ENCODE data around the gene HAO1.
"Not testable (repeated sequence)": the region's sequence is repeated elsewhere in the genome, so short reads cannot be mapped to it uniquely, and the experiment has no call there.

HAO1 gene

DNA sequence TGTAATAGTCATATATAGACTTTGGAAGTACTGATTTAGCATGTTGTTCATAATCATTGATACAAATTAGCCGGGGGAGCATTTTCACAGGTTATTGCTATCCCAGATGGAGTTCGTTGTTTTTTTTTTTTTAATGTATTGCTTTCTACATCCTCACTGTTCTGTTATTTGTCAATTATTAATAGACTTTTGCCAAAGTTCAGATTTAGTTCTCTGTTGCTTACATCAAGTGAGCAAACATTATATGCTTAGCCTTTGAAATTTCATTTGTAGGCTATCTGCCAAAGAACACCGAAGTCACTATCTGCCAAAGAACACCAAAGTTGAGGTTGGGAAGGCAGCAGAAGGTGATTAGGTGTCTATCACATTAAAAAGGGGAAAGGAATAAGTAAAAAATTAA, at the start of gene HAO1:
Gene HAO1 (minus strand): TSS at position 118 of the 400 bp plus-strand sequence. CDS start 36 bp downstream, at position 82.
- DNase-seq (ENCODE audit: low read depth in 3 of 3, low spot score in 1 of 3), result no peak

DNA sequence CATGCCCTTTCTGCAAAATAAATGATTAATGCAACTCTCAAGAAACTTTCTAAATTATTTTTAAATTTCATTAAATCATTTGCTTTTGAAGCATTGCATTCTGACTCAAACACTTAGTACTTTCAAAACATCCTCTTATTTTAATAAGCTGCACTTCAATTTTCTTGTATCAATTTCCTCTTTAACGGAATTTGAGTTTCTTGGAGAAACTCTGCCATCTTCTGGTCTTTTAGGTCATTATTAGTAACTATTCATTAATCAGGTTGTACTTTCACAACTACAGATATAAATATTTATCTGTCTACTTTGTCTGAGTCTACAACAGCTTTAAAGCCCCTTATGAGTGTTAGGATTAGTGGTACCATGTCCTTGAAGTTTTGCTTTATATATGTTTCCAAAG, 49.1 kb upstream of the HAO1 start:
- no peak for DNase-seq (ENCODE audit: low read depth in 3 of 3, low spot score in 1 of 3)

DNA sequence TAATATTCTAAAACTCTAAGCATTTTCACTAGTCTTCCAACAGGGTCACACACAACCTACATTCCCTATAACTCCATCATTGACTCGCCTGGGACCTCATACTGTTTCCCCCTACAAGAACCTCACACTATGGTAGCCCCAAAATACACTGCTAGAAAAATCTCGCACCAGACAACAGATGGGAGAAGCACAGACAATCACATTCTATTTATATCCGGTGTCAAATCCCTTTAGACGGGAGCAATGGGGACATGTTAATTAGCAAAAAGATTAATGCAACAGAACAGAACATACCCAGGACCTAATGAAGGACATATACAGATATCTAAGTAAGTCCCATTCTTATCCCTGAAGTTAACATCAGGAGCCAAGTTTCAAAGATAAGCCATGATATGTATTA, 45.7 kb upstream of the HAO1 start:
- DNase-seq (ENCODE audit: low read depth in 3 of 3, low spot score in 1 of 3), result no peak

DNA sequence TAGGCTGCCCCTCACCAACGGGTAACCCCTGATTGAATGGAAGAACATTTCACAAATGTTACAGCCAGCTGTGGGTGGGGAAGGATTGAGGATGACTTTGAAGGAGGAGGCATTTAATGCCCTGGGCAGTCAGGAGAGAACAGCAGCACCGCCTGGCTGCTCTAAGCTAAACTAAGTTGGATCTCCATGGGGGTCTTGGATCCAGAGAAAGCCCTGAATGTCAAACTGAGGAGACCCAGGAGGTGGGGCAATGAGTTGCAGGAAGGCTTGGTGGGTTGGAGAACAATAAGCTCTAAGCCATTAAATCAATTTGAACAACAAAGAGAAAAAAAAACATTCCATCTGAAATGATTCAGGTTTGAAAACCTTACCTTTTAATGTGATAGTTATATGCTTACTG, 43.9 kb upstream of the HAO1 start:
- no peak for DNase-seq (ENCODE audit: low read depth in 3 of 3, low spot score in 1 of 3)

DNA sequence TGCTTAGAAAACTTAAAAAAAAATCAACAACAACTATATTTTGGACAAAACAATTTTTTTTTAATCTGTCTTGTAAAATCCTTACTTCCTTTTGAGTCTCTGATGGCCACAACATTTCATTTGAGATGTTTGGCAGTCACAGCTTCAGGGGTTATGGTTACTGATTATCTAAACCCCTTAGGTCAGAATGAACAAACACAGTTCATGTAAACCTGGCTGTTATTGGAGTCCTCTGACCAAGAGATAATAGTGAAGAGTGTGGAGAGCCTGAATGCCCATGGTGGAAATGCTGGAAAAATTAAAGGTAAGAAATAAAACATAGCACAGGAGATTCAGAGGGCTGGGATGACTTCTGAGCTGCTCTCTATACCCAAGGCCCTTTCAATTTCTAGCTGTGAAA, 41.1 kb upstream of the HAO1 start:
- no peak for DNase-seq (ENCODE audit: low read depth in 3 of 3, low spot score in 1 of 3)

DNA sequence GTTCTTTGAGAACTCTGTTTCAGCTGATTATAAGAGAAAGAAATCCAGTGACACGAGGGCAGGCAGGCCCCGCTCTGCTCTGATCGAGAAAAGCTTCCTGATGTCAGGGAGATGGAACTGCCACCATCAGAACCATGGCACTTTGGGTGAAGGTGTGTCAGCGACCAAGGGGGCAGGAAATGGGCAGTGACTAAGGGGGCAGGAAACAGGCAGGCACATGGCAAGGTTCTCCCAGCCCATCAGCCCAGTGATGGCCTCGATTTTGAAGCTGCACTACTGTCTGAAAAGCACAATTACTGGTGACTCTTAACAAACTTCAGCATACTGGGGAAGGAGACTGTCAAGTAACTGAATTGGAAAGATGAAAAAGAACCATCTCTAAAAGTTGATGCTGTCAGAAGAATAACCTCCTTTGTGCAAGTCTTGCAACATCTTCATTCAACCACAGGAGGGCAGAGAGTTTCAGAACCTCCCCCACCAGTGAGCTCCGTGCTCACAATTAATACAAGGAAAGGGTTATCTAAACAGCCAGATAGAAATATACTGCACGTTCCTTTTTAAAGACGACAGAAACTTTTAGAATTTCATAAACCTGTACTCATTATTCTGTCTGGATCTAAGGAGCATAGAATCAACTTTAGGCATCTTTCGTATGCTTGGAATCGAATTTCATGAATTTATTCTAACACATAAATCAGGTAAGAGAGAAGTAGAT, 40.2 kb upstream of the HAO1 start:
- DNase-seq (ENCODE audit: low read depth in 3 of 3, low spot score in 1 of 3), result no peak

DNA sequence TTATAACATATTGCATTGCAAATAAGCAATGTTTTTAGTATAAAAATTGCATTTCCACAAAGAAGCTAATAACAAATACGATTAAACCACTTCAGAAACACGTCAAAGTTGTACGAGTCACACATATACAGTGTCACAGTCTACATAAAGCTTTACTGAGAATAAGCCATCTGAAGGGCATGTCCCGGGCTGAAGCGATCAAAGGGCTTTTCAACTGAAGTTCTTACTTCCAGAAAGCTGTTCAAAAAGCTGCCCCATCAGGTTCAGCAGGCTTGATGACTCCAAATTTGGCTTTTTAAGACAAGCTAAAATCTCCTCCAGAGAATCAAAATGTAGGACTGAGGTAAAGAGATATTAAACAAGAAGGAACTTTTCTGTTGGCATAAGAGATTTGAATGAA, 37.5 kb upstream of the HAO1 start:
- no peak for DNase-seq (ENCODE audit: low read depth in 3 of 3, low spot score in 1 of 3)

DNA sequence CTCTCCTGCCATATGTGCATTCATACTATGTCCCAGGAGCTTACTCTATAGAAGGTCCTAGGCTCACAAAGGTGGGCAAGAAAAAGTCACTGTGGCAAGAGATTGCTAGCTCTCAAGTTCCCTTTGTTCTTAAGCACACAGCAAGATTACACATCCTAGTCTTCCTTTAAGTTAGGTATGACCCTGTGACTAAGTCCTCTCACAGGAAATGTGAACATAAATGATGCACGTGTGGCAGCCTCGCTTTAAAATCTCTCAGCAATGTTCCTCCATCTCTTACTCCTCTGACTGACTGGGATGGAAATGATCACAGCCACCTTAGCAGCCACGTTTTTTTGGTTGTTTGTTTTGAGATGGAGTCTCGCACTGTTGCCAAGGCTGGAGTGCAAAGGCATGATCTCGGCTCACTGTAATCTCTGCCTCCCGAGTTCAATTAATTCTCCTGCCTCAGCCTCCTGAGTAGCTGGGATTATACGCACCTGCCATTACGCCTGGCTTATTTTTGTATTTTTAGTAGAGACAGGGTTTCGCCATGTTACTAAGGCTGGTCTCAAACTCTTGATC, 35.7 kb upstream of the HAO1 start:
- no peak for DNase-seq (ENCODE audit: low read depth in 3 of 3, low spot score in 1 of 3)

DNA sequence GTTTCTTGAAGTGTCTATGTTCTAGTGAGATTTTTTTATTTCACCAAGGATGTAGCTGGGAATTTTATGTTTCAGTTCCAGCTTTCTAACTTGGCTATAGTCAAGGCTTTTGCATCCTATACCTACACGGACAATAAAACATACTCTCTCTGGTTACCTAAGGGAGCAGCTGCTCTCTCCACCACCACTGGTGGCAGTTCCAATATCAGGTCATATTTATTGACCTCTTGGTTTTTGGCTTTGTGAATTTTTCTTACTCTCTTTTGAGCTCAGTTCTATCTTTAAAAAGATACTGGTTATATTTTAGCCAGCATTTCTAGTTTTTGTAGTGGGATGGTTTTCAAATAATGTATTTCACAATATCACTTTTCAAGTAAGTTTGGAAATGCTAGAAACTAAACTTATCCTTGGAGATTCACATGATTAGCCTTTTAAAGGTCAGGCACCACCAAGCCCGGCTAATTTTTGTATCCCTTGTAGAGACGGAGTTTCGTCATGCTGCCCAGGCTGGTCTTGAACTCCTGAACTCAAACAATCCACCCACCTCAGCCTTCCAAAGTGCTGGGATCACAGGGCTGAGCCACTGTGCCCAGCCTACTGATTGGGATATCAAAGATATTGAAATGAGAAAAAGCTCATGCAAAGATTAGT, 34.7 kb upstream of the HAO1 start:
- no peak for DNase-seq (ENCODE audit: low read depth in 3 of 3, low spot score in 1 of 3)

DNA sequence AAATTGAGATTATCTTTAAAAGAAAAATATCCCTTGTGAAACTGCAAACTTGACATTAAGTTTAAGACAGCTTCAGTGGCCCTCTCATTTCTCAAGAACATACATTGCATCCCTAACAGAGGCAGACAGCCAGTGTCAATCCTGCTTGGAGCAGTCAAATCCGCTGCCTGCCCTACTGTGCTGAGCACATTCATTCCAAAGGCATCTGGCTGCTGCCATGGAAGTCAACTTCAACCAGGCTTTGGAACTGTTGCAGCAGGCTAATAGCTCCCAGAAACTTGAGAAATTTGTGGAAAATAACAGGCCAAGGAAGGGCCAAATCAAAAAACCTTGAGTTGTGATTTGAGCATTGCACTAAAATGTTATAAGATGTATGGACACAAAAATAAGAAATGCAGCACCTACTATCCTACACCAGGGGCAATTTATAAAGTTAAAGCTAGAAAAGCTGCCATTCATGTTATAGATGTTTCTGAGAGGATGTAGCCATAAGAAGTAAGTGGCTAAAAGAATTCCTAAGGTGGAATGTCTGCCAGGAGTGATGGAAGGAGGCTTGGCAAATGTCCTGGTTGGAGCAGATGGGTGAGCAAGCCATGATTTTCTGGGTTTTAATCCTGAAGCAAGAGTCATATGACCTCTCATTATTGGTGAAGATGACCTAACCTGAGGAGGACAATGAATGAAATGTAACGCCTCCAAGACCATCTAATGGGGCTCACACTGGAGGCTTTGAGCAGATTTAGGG, 31.4 kb upstream of the HAO1 start:
- no peak for DNase-seq (ENCODE audit: low read depth in 3 of 3, low spot score in 1 of 3)

DNA sequence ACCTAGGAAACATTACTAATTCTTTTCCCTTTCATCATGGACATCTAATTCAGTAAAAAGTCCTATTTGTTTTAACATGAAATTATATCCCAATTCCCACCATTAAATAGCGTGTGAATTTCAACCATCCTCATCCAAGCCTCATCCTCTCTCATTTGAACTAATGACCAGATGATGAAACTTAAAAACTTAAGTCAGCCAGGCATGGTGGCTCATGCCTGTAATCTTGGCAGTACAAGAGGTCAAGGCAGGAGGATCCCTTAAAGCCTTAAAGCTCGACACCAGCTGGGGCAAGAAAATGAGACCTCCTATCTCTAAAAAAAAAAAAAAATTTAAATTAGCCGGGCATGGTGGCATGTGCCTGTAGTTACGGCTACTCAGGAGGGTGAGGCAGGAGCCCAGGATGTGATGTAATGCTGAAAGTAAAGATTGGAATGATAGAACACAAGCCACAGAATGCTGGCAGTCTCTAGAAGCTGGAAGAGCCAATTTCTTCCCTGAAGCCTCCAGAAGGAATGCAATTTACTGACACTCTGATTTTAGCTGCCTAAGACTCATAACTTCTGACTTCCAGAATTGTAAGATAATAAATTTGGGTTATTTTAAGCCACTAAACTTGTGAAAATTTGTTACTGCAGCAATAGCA, 27.1 kb upstream of the HAO1 start:
- DNase-seq (ENCODE audit: low read depth in 3 of 3, low spot score in 1 of 3), result no peak

DNA sequence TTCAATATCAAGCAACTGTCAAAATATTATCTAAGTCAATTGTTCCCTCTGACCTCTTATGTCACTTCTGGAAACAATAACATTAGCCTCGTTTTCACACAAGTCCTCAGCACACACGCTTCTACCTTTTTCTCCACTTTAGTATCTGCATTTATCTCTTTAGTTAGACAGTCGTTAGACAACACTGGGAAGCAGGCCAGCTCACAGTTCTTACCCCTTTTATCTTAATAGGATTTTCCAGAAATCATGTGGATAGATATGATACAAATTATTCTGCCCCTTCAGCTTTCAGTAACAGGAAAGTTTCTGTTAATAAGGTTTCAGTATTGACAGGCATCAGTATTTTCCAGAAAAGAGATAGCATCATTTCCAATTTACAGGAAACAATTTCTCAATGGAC, 25.9 kb upstream of the HAO1 start:
- DNase-seq (ENCODE audit: low read depth in 3 of 3, low spot score in 1 of 3), result no peak

DNA sequence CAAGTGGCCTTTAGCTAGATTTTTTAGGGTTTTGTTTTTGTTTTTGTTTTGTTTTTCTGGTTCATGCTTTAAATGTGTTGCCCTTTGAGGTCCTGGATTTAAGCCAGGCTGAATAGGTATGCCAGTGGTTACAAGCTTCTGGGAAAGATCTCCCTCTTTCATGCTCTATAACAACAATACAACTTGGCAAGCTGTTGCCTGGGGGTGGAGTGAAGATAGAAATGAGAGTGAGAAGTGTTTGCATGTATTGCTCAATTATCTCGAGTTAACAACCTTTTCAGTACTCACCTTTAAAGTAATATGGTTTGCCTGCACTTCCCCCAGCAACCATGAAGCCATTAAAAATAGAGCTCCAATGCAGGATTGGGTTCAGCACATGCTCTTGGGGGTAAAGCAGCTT, 19.2 kb upstream of the HAO1 start:
- no peak for DNase-seq (ENCODE audit: low read depth in 3 of 3, low spot score in 1 of 3)

DNA sequence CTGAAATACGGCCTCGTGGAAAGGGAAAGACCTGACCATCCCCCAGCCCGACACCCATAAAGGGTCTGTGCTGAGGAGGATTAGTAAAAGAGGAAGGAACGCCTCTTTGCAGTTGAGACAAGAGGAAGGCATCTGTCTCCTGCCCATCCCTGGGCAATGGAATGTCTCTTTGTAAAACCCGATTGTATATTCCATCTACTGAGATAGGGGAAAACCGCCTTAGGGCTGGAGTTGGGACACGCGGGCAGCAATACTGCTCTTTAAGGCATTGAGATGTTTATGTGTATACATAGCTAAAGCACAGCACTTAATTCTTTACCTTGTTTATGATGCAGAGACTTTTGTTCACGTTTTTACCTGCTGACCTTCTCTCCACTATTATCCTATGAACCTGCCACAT, 16.3 kb upstream of the HAO1 start:
- DNase-seq (ENCODE audit: low read depth in 3 of 3, low spot score in 1 of 3), result not testable (repeated sequence)

DNA sequence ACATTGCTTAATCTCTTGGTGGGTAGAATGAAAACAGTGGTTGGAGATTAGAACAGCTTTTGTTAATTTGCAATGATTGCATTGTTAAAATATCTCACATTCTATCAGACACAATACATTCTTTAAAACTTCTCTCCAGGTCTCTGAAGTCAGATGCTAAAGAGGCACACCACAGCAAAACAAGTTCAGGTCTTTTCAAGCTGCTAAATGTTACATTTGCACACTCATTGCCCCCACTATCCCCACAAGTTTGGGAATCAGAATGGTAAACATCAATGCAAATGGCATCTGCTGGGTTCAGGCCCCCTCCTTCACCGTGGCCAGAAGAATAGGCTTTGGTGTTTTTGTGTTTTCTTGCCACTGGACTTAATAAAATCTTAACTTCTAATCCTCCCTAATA, 10.1 kb upstream of the HAO1 start:
- DNase-seq (ENCODE audit: low read depth in 3 of 3, low spot score in 1 of 3), result no peak

DNA sequence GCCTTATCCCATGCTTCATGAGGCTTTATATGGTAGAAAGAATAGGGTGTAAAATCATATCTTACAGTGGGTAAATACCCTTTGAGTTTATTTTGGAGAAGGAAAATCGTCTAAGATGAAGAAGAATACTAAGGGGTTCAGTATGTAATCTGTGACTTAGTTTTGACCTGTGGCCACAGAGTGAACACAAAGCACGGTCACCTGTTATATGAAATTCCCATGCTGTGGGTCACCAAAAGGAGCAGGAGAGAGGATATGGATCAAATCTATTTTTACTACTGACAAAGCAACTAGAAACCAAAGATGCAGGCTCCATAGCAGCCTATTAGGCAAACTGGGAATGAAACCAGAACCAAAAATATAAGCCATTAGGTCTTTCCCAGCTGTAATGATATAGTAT, 3.6 kb upstream of the HAO1 start:
- no peak for DNase-seq (ENCODE audit: low read depth in 3 of 3, low spot score in 1 of 3)

DNA sequence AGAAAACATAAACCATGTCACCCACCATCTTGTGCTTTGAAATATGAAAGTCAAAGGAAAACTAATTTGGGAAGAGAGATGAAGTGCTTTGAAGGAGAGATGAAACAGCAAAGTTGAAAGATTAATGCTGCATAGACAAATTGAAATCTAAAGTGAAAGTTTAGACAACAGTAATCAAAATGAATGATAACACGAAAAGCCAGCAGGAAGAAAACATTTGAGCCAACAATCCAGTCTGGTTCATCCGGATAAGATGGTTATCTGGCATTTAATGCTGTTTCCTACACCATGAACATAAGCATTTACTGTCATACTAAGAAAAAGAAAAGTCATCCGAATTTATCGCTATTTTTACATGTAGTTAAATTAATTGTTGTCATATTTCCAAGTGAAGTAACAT, 595 bp downstream of the HAO1 start:
- DNase-seq (ENCODE audit: low read depth in 3 of 3, low spot score in 1 of 3), result no peak

DNA sequence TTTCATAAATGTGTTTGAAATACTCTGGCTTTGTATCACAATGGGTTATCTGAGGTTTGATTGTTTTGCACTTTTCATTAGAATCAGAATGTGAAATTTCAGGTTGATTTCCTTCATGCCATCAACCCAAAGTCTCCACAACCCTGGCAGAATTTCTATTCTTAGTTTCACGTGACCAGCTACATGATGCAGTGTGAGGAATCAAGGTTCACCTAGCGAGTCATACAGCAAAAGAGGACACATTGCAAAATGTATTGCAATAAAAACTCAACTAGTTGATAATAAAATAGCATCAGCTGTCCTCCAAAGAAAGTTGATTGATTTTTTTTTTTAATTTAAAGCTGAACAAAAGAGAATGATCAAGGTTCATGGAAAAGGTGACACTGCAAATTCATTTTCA, 2.2 kb downstream of the HAO1 start:
- no peak for DNase-seq (ENCODE audit: low read depth in 3 of 3, low spot score in 1 of 3)

DNA sequence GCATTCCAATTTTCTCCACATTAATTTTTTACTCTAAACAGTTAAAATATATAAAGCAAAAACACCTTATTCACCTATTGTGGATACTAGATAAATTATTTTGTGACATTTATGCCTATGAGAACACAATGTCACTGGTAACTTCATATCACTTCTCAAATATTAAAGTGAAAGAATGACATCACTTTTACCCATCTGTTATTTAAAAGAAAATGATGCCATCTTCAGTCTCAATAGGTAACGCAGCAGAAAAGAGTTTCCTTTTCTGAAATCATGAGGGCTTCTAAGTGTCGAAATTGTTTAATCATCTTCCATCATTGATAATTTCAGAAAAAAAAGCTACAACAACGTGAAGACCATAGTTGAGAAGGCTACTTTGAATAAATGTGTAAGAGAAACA, 2.9 kb downstream of the HAO1 start:
- DNase-seq (ENCODE audit: low read depth in 3 of 3, low spot score in 1 of 3), result no peak

DNA sequence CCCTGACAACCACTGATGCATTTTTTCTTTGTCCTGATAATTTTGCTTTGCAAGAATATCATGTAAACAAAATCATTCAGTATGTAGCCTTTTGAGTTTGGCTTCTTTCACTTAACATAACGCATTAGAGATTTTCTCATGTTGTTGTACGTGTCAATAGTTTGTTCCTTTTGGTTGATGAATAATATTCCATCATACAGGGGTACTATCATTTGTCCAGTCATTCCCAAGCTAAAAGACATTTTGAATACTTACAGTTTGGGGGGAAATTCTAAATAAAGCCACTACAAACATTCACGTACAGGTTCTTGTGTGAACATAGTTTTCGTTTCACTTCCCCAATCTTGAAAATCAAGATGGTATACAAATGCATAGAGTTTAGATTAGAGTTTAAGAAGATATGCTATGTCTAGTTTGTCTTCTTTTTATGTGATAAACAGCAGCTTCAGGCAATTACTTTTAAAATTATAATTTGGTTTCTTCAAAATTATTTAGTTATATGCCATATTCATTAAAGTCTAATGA, 5.2 kb downstream of the HAO1 start:
- no peak for DNase-seq (ENCODE audit: low read depth in 3 of 3, low spot score in 1 of 3)

DNA sequence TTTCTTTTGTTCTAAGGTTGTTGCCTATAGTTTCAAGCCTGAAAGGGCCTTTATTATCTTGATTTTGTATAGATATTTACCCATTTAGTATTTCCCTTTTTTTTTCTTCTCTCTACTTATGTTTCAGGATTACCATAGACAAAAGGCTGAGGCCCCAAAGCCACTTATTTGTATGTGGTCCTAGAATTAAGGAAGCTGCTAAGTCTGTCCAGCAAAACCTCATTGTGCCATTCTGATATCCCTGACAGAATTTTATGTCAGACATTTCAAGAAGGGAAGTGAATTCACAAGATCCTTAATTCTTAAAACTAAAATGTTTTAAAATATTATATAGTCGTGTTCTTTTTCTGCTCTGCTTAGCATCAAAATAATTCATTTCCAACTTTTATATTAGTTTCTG, 6.9 kb downstream of the HAO1 start:
- no peak for DNase-seq (ENCODE audit: low read depth in 3 of 3, low spot score in 1 of 3)
